Lower lobe of right lung (tissue), 2 donors: ENCODE data around the gene TUBGCP4. TPM values are rescaled to one million over a fixed set of nuclear protein-coding genes. Genes with fewer than 3 reads are reported as not detected.

Experiments
- ATAC-seq, 2 donors: fragments of 200-7000 bp; cut with Tn5 transposase; one replicate each; pipeline ENCODE4 v1.9.1; 2020 to 2022; ENCODE audit warnings: mild to moderate bottlenecking in 2 of 2, moderate library complexity in 2 of 2
- DNase-seq: peaks from one replicate; pipeline ENCODE4 v3.0.0-alpha.2; 2020
- H3K27ac ChIP-seq: fragments of 200-600 bp; one replicate; pipeline ENCODE4 v1.8.0; 2022
- H3K27me3 ChIP-seq: fragments of 200-600 bp; one replicate; pipeline ENCODE4 v1.8.0; 2022; ENCODE audit warnings: low read depth
- H3K36me3 ChIP-seq: fragments of 200-600 bp; one replicate; pipeline ENCODE4 v1.8.0; 2022; ENCODE audit warnings: mild to moderate bottlenecking
- H3K4me1 ChIP-seq: fragments of 200-600 bp; one replicate; pipeline ENCODE4 v1.8.0; 2022
- H3K4me3 ChIP-seq: fragments of 200-600 bp; one replicate; pipeline ENCODE4 v1.8.0; 2022; ENCODE audit warnings: mild to moderate bottlenecking
- H3K9me3 ChIP-seq: fragments of 200-600 bp; one replicate; pipeline ENCODE4 v1.8.0; 2022
- CTCF ChIP-seq: fragments of 200-600 bp; IDR thresholded peaks from one replicate; pipeline ENCODE4 v1.8.0; 2022; ENCODE audit warnings: antibody characterized with exemption, mild to moderate bottlenecking
- intact Hi-C: fragments of 100-400 bp; cut with DNase I; formaldehyde crosslinking; loops from one replicate; pipeline ENCODE4 v1.11.0; 2022
- total RNA-seq: library from RNA; stranded (reverse); fragmentation: NEBNext Ultra II Directional; extraction: Animal tissue kit (Norgen Biotek cat#: 25700); gene quantifications from one replicate; pipeline ENCODE4 v1.2.1, GENCODE V29; 2021
- donor health status: DM: no; HTN: yes; CAD: no; lungs with severe emphysema.

The TUBGCP4 gene
- total RNA-seq, 1 donor from 2014 or later = 21.6 TPM

GRCh38 chr15:43414196-43414595, 43.3 kb downstream of the TUBGCP4 start:
- intact Hi-C loops = no loop called here

GRCh38 chr15:43420435-43420834, 49.5 kb downstream of the TUBGCP4 start:
- H3K27ac ChIP-seq = no peak overlapping the region
- H3K4me1 ChIP-seq = no peaks in the 10 kb centered on the region
- no peaks in the 10 kb centered on the region for H3K9me3 ChIP-seq
- intact Hi-C loops = no loop called here
- no peak overlapping the region for H3K4me3 ChIP-seq
- H3K36me3 ChIP-seq = peaks cover 85% of the 10 kb centered on the region
- H3K27me3 ChIP-seq = no peaks in the 10 kb centered on the region
- no peak for ATAC-seq
- DNase-seq = no peak
- TF ChIP-seq CTCF = no peak

More at GRCh38 chr15:43414196-43414595, 43.3 kb downstream of the TUBGCP4 start:
- Histone ChIP-seq H3K4me3 (no peak overlapping the region), H3K27me3 (no peaks in the 10 kb centered on the region), H3K36me3 (peaks cover 86% of the 10 kb centered on the region), H3K9me3 (no peaks in the 10 kb centered on the region), H3K4me1 (no peaks in the 10 kb centered on the region), H3K27ac (no peak overlapping the region)
- TF ChIP-seq CTCF = no peak
- no peak for ATAC-seq
- no peak for DNase-seq

GRCh38 chr15:43420876-43421275, 50.0 kb downstream of the TUBGCP4 start:
- peaks cover 84% of the 10 kb centered on the region for H3K36me3 ChIP-seq
- no peak for DNase-seq

GRCh38 chr15:43423793-43424192, 52.9 kb downstream of the TUBGCP4 start:
- DNase-seq = no peak
- ATAC-seq = no peak
- no peaks in the 10 kb centered on the region for H3K4me1 ChIP-seq
- no peaks in the 10 kb centered on the region for H3K27me3 ChIP-seq
- peaks cover 93% of the 10 kb centered on the region for H3K36me3 ChIP-seq
- H3K9me3 ChIP-seq = no peaks in the 10 kb centered on the region
- H3K4me3 ChIP-seq = no peak overlapping the region
- H3K27ac ChIP-seq = no peak overlapping the region
- intact Hi-C loops = no loop called here
- TF ChIP-seq CTCF = no peak

More at GRCh38 chr15:43420876-43421275, 50.0 kb downstream of the TUBGCP4 start:
- H3K4me1 ChIP-seq = no peaks in the 10 kb centered on the region
- intact Hi-C loops = no loop called here
- no peak overlapping the region for H3K27ac ChIP-seq
- ATAC-seq = no peak
- no peak overlapping the region for H3K4me3 ChIP-seq
- H3K27me3 ChIP-seq = no peaks in the 10 kb centered on the region
- TF ChIP-seq CTCF = no peak
- H3K9me3 ChIP-seq = no peaks in the 10 kb centered on the region

GRCh38 chr15:43429687-43430086, 58.8 kb downstream of the TUBGCP4 start:
- H3K4me3 ChIP-seq = no peak overlapping the region
- ATAC-seq (no peak), DNase-seq (no peak)
- H3K36me3 ChIP-seq = peaks cover 83% of the 10 kb centered on the region
- intact Hi-C loops = no loop called here
- no peaks in the 10 kb centered on the region for H3K27me3 ChIP-seq
- no peak overlapping the region for H3K27ac ChIP-seq
- H3K4me1 ChIP-seq = no peaks in the 10 kb centered on the region
- no peak for TF ChIP-seq CTCF
- H3K9me3 ChIP-seq = no peaks in the 10 kb centered on the region

- DNase-seq (no peak), ATAC-seq (no peak)
- no peaks in the 10 kb centered on the region for H3K9me3 ChIP-seq
- intact Hi-C loops = no loop called here
- no peak for TF ChIP-seq CTCF
- H3K27ac ChIP-seq = no peak overlapping the region
- no peaks in the 10 kb centered on the region for H3K4me1 ChIP-seq
- H3K4me3 ChIP-seq = no peak overlapping the region
- H3K27me3 ChIP-seq = no peaks in the 10 kb centered on the region
- peaks cover 83% of the 10 kb centered on the region for H3K36me3 ChIP-seq
Observed at GRCh38 chr15:43433165-43433564, 62.3 kb downstream of the TUBGCP4 start.
